GM19328 (cell line): ENCODE results near the gene PCDH19.
A peak's percentile ranks its signal among the peaks of the same experiment; 100 is the strongest.

Experiments
- ATAC-seq: cut with Tn5 transposase; IDR thresholded peaks from one replicate; pipeline ENCODE4 v1.9.1; 2021; ENCODE audit warnings: mild to moderate bottlenecking, moderate library complexity; ENCODE audit not compliant: unreplicated experiment

The PCDH19 gene

GRCh38 chrX:100316987-100317386 is 93.1 kb downstream of the PCDH19 start:
- no peak for ATAC-seq

DNA sequence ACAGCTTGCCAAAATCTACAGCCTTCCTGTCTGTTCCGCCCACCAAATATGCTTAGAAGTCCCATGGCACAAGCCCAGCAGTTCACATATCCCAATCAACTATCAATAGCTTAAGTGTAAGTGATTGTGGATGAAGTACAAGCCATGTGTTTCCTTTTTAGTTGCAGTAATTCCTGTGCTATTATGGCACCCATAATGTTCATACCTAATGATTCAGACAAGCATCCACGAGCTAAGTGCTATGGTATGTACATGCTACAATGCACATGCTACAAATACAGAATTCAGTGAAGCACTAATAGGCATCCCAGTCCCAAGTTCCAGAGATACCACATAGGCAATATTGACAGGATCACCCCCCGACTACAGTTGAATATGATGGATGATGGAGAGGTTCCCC is 94.5 kb downstream of the PCDH19 start:
- no peak for ATAC-seq

- no peak for ATAC-seq
These were observed 110.5 kb downstream of the PCDH19 start for GRCh38 chrX:100299559-100299958.

DNA sequence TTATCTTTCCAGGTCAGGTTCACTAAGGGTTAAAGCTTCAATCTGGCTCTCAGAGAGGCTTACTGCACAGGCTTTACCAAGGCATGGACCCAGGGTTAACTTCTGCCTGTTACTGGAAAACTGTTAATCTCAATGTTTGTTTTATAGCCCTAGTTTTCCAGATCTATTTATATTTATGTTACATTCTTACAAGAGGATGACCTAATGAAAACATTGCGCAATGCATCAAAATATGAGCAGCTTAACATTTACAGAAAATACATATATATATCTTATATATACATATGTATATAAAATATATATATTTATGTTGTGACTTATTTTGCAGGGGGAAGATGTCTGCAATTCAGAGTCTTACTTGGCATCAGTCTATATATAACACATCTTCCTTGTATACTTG is 112.3 kb downstream of the PCDH19 start:
- ATAC-seq = no peak

DNA sequence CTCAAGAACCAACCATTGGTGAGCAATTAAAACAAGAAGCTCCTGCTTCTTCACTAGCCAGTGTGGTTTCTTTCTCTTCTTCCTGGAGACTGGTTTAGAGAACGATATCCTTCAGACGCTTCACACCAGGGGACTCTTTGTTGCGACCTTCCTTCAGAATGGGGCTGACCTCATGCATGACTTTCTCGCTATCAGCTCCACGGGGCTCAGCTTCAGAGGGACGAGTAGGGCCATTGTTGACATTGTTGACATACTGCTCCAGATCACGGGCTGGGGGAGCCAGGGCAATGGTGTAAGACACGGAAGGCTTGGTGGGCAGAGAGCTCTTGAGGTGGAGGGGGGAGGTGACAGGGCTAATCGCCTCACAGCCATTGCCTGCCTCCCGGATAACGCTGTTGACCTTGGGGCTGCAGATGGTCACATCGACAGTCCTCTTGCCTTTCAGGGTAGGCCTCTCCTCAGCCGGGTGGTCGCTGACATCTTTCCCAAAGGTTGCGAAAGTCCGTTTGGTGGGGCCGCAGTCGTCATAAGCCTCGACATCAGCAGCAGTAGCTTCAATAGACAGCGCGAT is 113.8 kb downstream of the PCDH19 start:
- no peak for ATAC-seq

- no peak for ATAC-seq
These were observed 115.1 kb downstream of the PCDH19 start for GRCh38 chrX:100294965-100295364.

DNA sequence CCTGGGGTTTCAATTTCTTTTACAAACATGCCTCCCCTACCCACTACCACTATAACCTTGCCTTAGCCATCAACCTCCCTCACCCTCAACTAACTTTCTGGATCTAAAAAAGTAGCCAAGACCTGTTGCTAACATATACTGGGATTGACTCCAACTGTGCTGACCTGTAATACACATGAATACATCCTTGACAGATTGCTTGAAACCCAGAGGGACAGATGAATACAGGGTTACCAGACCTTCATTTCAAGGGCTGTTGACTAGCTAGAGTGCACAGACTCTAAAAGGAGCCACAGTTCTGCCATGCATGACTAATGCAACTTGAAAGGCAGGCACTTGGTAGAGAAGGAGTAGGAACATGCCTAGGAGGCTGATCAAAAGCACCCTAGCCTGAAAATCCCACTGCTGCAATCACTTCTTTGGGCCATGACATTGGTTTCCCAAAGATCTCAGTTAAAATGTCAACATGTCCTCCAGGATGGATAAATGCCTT is 121.0 kb downstream of the PCDH19 start:
- no peak for ATAC-seq

- ATAC-seq = no peak
These were observed 132.8 kb downstream of the PCDH19 start for GRCh38 chrX:100277231-100277630.

DNA sequence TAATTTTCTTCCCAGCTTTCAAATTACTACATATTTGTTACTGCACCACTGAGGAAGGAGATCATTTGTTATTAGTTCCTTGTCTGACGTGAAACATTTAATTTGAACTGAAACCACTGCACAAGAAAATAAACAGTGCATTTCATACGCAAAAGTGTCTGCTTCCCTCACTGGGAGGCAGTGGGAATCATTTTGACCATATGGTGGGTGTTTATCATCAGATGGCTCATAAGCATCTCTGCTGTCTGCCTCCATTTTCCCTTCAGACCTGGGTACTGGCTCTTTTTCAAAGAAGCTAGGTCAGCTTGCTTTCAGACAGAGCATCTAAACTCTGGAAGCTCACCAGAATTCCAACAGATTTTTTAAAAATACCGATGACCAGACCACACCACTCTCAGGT is 135.2 kb downstream of the PCDH19 start:
- ATAC-seq = no peak

DNA sequence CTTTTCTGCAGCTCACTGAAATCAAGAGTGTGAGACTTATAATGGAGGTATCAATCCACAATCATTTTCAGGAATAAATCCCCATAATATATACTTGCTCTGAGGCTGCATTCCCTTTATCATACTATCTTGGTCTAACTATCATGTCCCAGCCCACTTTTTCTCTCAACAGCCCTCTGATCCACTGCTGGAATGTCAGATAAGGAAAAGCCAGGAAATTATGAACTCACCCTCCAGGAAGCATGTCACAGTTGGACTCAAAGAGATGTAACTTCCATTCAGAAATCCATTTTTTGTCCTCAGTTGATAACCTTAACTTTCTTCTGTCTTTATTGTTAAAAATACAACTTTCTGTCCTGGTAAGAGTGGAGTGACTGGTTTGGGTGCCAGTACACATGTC is 144.9 kb downstream of the PCDH19 start:
- no peak for ATAC-seq

DNA sequence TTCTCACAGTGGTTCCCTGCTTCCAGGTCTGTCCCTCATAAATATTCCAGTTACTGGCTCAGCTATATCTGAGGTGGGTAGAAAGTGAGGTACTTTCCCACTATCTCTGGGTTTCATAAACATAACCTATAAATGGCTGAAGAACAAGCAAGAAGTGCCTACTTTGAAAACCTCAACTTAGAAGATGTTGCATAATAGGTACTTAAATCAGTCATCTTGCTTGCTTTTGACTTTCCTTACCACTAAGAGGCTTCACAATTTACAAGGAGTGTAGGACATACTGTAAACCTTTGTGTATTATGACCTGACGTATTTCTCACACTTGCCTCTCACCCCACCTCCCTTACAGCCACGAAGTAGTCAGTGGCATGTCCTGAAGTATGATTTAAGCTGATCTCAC is 145.9 kb downstream of the PCDH19 start:
- ATAC-seq = peak; percentile 80

DNA sequence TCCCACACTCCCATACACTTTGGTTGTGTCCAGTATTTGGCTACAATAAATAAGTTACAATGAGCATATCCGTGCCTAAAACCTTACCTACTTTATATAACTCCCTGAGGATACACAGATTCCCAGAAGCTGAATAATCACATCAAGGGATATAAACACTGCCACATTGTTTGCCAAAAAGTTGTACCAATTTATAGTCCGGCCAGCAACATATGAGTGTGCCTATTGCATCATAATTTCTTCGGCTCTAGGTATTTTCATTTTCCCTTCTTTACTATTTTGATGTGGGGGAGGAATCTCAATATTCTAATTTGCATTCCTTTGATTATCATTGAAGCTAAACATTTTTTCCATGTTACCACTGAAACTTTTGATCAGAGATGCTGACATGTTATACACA is 146.4 kb downstream of the PCDH19 start:
- peak; percentile 11 for ATAC-seq

DNA sequence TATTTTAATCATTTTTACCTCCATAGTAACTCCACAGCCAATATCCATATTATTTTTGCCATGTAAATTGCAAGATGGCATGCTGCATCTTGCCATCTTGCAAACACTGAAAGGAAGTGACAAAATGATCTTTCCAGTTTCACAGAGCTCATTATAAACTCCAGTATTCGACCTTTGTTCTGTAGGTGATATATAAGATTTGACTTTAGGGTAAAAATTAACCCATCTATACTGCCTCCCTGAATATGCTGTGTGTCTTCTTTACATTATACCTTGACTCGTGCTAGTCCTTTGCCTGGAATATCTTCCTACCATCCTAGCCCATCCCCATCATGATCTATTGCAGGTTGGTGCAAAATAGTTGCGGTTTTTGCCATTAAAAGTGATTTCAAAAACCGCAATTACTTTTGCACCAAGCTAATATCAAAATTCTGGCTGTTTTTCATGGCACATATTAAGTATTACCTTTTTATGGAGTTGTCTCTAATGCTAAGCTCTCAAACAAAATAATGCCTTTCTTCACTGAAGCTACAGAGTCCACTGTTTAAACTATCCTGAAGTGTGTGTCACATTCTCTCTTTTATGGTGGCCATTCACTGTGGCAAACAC is 161.1 kb downstream of the PCDH19 start:
- no peak for ATAC-seq

DNA sequence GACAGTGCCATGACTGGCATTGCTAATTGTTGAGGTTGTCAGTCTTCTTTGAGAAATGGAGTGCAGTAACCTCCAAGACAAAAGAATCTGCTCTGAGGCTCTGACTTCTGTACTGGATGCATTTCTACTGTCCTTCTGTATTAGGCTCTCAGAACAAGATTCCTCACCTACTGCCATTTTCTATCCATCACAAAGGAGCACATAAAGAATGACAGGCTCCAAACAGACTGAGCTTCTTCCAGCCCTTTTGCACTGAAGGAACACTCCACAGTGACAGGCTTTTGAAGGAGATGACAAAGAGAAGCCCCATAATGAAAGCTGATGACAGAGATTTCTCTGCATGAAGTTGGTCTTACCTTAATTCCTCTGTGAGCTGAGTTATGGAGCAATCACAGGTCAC is 162.2 kb downstream of the PCDH19 start:
- ATAC-seq = no peak

DNA sequence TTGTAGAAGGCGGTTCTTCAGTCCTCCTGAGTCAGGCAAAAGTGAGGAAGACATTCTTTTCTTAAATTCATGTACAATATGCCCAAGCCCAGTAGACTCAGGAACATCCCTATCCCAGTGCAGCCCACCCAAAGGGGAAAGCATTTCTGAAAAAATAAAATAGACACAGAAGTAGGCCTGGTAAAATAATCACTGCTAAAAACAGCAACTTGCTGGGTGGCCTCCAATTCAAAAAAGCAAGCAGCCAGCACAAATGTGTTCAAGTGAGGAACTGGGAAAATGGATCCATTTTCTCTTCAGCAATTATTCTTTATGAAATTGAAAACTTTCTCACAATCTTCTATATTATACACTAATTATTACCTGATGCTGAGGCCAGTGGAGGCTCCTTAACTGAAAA is 165.4 kb downstream of the PCDH19 start:
- ATAC-seq = no peak
